GM23338 (cell line): ENCODE measurements around the gene PGRMC2.

Experiments
- EZH2 ChIP-seq: fragments of 200-600 bp; sonication (generic); IDR thresholded peaks from one replicate; pipeline ENCODE4 v1.8.0; 2017; ENCODE audit warnings: antibody characterized with exemption, mild to moderate bottlenecking, low read depth; ENCODE audit not compliant: unreplicated experiment
- EZH2phosphoT487 ChIP-seq: fragments of 200-600 bp; sonication (generic); IDR thresholded peaks from one replicate; pipeline ENCODE4 v1.8.1; 2018; ENCODE audit warnings: antibody characterized with exemption; ENCODE audit not compliant: unreplicated experiment
- JUNB ChIP-seq: IDR thresholded peaks from one replicate; pipeline ENCODE4 v1.6.1; 2016; ENCODE audit warnings: antibody characterized with exemption; ENCODE audit not compliant: unreplicated experiment
- NANOG ChIP-seq: IDR thresholded peaks from 2 replicates; pipeline ENCODE4 v1.6.1; 2016; ENCODE audit warnings: antibody characterized with exemption, borderline replicate concordance
- POLR2AphosphoS5 ChIP-seq: IDR thresholded peaks from 2 replicates; pipeline ENCODE4 v1.6.1; 2016; ENCODE audit warnings: antibody characterized with exemption, low read depth
- STAT1 ChIP-seq: IDR thresholded peaks from one replicate; pipeline ENCODE4 v1.6.1; 2016; ENCODE audit warnings: antibody characterized with exemption; ENCODE audit not compliant: unreplicated experiment
- ZNF114 ChIP-seq: fragments of 250-450 bp; sonication (Bioruptor Pico); IDR thresholded peaks from 2 replicates; pipeline ENCODE4 v1.5.0; 2020; ENCODE audit warnings: mild to moderate bottlenecking, moderate library complexity
- TF ChIP-seq, protein P1 (sequence below), 2 experiments: fragments of 200-600 bp in 1 of 2; sonication (generic) in 1 of 2; conservative IDR thresholded peaks; 2 replicates each; pipeline versions ENCODE4 v1.5.1 to v1.6.1; 2016 to 2017; ENCODE audit warnings: antibody characterized with exemption in 2 of 2, low read depth in 2 of 2, mild to moderate bottlenecking in 2 of 2, moderate library complexity in 1 of 2
- TF ChIP-seq, protein P2 (sequence below): IDR thresholded peaks from one replicate; pipeline ENCODE4 v1.6.1; 2018; ENCODE audit warnings: antibody characterized with exemption; ENCODE audit not compliant: unreplicated experiment
- TF ChIP-seq, protein P3 (sequence below): fragments of 250-450 bp; sonication (Bioruptor Pico); IDR thresholded peaks from 2 replicates; pipeline ENCODE4 v1.5.0; 2020; ENCODE audit warnings: mild to moderate bottlenecking, moderate library complexity
- TF ChIP-seq, protein P4 (sequence below): IDR thresholded peaks from 2 replicates; pipeline ENCODE4 v1.6.1; 2016; ENCODE audit warnings: antibody characterized with exemption

DNA sequence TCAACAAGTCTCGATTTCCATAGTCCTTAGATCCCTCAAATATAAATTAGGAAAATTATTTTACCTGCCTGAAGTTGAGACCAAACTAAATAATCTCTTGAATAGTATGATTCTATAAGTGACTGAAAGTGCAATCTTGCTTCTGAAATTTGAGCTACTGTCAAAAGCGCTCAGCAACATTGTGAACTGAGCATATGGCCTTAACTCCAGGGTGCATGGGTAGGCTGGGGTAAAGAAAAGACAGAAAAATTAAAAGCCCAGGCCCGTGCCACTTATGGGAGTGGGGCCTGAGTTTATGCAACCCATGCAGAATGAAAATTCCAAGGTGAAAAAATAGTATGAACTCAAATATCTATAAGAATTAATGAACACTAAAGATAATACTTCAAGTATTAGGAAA lies 9.8 kb downstream of the PGRMC2 start:
- no peak for TF ChIP-seq EZH2
- TF ChIP-seq, protein P1, sequence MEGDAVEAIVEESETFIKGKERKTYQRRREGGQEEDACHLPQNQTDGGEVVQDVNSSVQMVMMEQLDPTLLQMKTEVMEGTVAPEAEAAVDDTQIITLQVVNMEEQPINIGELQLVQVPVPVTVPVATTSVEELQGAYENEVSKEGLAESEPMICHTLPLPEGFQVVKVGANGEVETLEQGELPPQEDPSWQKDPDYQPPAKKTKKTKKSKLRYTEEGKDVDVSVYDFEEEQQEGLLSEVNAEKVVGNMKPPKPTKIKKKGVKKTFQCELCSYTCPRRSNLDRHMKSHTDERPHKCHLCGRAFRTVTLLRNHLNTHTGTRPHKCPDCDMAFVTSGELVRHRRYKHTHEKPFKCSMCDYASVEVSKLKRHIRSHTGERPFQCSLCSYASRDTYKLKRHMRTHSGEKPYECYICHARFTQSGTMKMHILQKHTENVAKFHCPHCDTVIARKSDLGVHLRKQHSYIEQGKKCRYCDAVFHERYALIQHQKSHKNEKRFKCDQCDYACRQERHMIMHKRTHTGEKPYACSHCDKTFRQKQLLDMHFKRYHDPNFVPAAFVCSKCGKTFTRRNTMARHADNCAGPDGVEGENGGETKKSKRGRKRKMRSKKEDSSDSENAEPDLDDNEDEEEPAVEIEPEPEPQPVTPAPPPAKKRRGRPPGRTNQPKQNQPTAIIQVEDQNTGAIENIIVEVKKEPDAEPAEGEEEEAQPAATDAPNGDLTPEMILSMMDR (conservative IDR thresholded peaks at IDR 0.05; ENCODE audit: low read depth in 2 of 2) = no peak
- TF ChIP-seq, protein P2, sequence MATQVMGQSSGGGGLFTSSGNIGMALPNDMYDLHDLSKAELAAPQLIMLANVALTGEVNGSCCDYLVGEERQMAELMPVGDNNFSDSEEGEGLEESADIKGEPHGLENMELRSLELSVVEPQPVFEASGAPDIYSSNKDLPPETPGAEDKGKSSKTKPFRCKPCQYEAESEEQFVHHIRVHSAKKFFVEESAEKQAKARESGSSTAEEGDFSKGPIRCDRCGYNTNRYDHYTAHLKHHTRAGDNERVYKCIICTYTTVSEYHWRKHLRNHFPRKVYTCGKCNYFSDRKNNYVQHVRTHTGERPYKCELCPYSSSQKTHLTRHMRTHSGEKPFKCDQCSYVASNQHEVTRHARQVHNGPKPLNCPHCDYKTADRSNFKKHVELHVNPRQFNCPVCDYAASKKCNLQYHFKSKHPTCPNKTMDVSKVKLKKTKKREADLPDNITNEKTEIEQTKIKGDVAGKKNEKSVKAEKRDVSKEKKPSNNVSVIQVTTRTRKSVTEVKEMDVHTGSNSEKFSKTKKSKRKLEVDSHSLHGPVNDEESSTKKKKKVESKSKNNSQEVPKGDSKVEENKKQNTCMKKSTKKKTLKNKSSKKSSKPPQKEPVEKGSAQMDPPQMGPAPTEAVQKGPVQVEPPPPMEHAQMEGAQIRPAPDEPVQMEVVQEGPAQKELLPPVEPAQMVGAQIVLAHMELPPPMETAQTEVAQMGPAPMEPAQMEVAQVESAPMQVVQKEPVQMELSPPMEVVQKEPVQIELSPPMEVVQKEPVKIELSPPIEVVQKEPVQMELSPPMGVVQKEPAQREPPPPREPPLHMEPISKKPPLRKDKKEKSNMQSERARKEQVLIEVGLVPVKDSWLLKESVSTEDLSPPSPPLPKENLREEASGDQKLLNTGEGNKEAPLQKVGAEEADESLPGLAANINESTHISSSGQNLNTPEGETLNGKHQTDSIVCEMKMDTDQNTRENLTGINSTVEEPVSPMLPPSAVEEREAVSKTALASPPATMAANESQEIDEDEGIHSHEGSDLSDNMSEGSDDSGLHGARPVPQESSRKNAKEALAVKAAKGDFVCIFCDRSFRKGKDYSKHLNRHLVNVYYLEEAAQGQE = no peak
- no peak for TF ChIP-seq POLR2AphosphoS5
- TF ChIP-seq JUNB = no peak
- TF ChIP-seq, protein P3, sequence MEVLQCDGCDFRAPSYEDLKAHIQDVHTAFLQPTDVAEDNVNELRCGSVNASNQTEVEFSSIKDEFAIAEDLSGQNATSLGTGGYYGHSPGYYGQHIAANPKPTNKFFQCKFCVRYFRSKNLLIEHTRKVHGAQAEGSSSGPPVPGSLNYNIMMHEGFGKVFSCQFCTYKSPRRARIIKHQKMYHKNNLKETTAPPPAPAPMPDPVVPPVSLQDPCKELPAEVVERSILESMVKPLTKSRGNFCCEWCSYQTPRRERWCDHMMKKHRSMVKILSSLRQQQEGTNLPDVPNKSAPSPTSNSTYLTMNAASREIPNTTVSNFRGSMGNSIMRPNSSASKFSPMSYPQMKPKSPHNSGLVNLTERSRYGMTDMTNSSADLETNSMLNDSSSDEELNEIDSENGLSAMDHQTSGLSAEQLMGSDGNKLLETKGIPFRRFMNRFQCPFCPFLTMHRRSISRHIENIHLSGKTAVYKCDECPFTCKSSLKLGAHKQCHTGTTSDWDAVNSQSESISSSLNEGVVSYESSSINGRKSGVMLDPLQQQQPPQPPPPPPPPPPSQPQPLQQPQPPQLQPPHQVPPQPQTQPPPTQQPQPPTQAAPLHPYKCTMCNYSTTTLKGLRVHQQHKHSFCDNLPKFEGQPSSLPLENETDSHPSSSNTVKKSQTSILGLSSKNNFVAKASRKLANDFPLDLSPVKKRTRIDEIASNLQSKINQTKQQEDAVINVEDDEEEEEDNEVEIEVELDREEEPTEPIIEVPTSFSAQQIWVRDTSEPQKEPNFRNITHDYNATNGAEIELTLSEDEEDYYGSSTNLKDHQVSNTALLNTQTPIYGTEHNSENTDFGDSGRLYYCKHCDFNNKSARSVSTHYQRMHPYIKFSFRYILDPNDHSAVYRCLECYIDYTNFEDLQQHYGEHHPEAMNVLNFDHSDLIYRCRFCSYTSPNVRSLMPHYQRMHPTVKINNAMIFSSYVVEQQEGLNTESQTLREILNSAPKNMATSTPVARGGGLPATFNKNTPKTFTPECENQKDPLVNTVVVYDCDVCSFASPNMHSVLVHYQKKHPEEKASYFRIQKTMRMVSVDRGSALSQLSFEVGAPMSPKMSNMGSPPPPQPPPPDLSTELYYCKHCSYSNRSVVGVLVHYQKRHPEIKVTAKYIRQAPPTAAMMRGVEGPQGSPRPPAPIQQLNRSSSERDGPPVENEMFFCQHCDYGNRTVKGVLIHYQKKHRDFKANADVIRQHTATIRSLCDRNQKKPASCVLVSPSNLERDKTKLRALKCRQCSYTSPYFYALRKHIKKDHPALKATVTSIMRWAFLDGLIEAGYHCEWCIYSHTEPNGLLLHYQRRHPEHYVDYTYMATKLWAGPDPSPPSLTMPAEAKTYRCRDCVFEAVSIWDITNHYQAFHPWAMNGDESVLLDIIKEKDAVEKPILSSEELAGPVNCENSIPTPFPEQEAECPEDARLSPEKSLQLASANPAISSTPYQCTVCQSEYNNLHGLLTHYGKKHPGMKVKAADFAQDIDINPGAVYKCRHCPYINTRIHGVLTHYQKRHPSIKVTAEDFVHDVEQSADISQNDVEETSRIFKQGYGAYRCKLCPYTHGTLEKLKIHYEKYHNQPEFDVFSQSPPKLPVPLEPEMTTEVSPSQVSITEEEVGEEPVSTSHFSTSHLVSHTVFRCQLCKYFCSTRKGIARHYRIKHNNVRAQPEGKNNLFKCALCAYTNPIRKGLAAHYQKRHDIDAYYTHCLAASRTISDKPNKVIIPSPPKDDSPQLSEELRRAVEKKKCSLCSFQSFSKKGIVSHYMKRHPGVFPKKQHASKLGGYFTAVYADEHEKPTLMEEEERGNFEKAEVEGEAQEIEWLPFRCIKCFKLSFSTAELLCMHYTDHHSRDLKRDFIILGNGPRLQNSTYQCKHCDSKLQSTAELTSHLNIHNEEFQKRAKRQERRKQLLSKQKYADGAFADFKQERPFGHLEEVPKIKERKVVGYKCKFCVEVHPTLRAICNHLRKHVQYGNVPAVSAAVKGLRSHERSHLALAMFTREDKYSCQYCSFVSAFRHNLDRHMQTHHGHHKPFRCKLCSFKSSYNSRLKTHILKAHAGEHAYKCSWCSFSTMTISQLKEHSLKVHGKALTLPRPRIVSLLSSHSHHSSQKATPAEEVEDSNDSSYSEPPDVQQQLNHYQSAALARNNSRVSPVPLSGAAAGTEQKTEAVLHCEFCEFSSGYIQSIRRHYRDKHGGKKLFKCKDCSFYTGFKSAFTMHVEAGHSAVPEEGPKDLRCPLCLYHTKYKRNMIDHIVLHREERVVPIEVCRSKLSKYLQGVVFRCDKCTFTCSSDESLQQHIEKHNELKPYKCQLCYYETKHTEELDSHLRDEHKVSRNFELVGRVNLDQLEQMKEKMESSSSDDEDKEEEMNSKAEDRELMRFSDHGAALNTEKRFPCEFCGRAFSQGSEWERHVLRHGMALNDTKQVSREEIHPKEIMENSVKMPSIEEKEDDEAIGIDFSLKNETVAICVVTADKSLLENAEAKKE (CRISPR knock-in tag) = no peak
- TF ChIP-seq, protein P4, sequence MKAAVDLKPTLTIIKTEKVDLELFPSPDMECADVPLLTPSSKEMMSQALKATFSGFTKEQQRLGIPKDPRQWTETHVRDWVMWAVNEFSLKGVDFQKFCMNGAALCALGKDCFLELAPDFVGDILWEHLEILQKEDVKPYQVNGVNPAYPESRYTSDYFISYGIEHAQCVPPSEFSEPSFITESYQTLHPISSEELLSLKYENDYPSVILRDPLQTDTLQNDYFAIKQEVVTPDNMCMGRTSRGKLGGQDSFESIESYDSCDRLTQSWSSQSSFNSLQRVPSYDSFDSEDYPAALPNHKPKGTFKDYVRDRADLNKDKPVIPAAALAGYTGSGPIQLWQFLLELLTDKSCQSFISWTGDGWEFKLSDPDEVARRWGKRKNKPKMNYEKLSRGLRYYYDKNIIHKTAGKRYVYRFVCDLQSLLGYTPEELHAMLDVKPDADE = no peak
- no peak for TF ChIP-seq NANOG
- no peak for TF ChIP-seq EZH2phosphoT487
- TF ChIP-seq STAT1 = no peak
- no peak for TF ChIP-seq ZNF114
